CD14-positive monocyte (primary cell): ENCODE data around the gene UACA. TPM values are rescaled to one million over a fixed set of nuclear protein-coding genes. Genes with fewer than 3 reads are reported as not detected.
"Not testable (repeated sequence)": the region's sequence is repeated elsewhere in the genome, so short reads cannot be mapped to it uniquely, and the experiment has no call there.

ENCODE experiments used
- DNase-seq, 3 donors: peaks; one replicate each; pipeline ENCODE4 v3.0.0-alpha.2; 2011 to 2022
- H2AFZ ChIP-seq: 2 replicates; pipeline ENCODE4 v1.6.0; 2012; ENCODE audit warnings: mild to moderate bottlenecking, low read depth, low read length, inconsistent platforms; ENCODE audit not compliant: insufficient read depth, poor library complexity, severe bottlenecking
- H3K27ac ChIP-seq, 2 donors: 1 replicate in 1 of 2; 2 replicates in 1 of 2; pipeline ENCODE4 v1.5.1; 2012 to 2013; ENCODE audit warnings: low read length in 2 of 2, control low read depth in 1 of 2, inconsistent platforms in 1 of 2, low read depth in 1 of 2, mild to moderate bottlenecking in 1 of 2
- H3K27me3 ChIP-seq, 2 donors: one replicate each; pipeline versions ENCODE4 v1.6.0 to v1.6.1; 2011 to 2013; ENCODE audit warnings: low read length in 2 of 2; ENCODE audit not compliant: control insufficient read depth in 2 of 2, insufficient read depth in 2 of 2
- H3K36me3 ChIP-seq, 2 donors: replicated peaks in 1 of 2; 1 replicate in 1 of 2; 2 replicates in 1 of 2; pipeline versions ENCODE4 v1.5.1 to v1.6.1; 2012 to 2013; ENCODE audit warnings: low read length in 2 of 2, control low read depth in 1 of 2, inconsistent platforms in 1 of 2, mild to moderate bottlenecking in 1 of 2; ENCODE audit not compliant: insufficient read depth in 2 of 2, control insufficient read depth in 1 of 2
- H3K4me1 ChIP-seq, 2 donors: 1 replicate in 1 of 2; 2 replicates in 1 of 2; pipeline versions ENCODE4 v1.5.1 to v1.6.1; 2012 to 2013; ENCODE audit warnings: low read length in 2 of 2, control low read depth in 1 of 2, inconsistent platforms in 1 of 2, mild to moderate bottlenecking in 1 of 2, moderate library complexity in 1 of 2; ENCODE audit not compliant: insufficient read depth in 2 of 2, control insufficient read depth in 1 of 2
- H3K4me2 ChIP-seq: replicated peaks from 2 replicates; pipeline ENCODE3; 2012; ENCODE audit warnings: low read length, moderate library complexity, mild to moderate bottlenecking; ENCODE audit not compliant: poor library complexity, severe bottlenecking; ENCODE audit errors: extremely low read depth
- H3K4me3 ChIP-seq, 3 experiments: fragments of 200-600 bp in 1 of 3; sonication (generic) in 1 of 3; replicated peaks in 1 of 3; 1 replicate in 2 of 3; 2 replicates in 1 of 3; pipeline ENCODE4 v1.5.1; 2011 to 2013; ENCODE audit warnings: low read length in 3 of 3, mild to moderate bottlenecking in 3 of 3, control low read depth in 2 of 3, low read depth in 2 of 3, inconsistent platforms in 1 of 3, moderate library complexity in 1 of 3
- H3K79me2 ChIP-seq: 2 replicates; pipeline ENCODE4 v1.6.0; 2012; ENCODE audit warnings: mild to moderate bottlenecking, control low read depth, inconsistent platforms, low read length, moderate library complexity; ENCODE audit not compliant: insufficient read depth
- H3K9ac ChIP-seq: 2 replicates; pipeline ENCODE4 v1.6.0; 2017; ENCODE audit warnings: low read length, mild to moderate bottlenecking; ENCODE audit not compliant: insufficient read depth, poor library complexity, severe bottlenecking
- H3K9me3 ChIP-seq, 2 donors: replicated peaks in 1 of 2; 1 replicate in 1 of 2; 2 replicates in 1 of 2; pipeline versions ENCODE4 v1.5.1 to v1.6.1; 2012 to 2013; ENCODE audit warnings: low read length in 2 of 2, control low read depth in 1 of 2; ENCODE audit not compliant: control insufficient read depth in 1 of 2, insufficient read depth in 1 of 2
- H4K20me1 ChIP-seq: 2 replicates; pipeline ENCODE4 v1.6.0; 2012; ENCODE audit warnings: mild to moderate bottlenecking, low read length, control low read depth, moderate library complexity; ENCODE audit not compliant: insufficient read depth
- H3K27ac Mint-ChIP-seq, 7 donors: one replicate each; pipeline ENCODE4 v1.8.0; 2020; ENCODE audit warnings: mild to moderate bottlenecking in 7 of 7, mixed read lengths in 7 of 7, moderate library complexity in 6 of 7, inconsistent platforms in 2 of 7
- H3K27me3 Mint-ChIP-seq, 3 donors: one replicate each; pipeline ENCODE4 v1.8.0; 2021 to 2022; ENCODE audit warnings: low read depth in 3 of 3, mild to moderate bottlenecking in 3 of 3, mixed read lengths in 3 of 3, moderate library complexity in 3 of 3, inconsistent platforms in 1 of 3
- H3K36me3 Mint-ChIP-seq, 2 donors: one replicate each; pipeline ENCODE4 v1.8.0; 2020; ENCODE audit warnings: mixed read lengths in 2 of 2, inconsistent platforms in 1 of 2, mild to moderate bottlenecking in 1 of 2
- H3K4me1 Mint-ChIP-seq: one replicate; pipeline ENCODE4 v1.8.0; 2020; ENCODE audit warnings: mild to moderate bottlenecking, mixed read lengths
- H3K4me3 Mint-ChIP-seq, 2 donors: one replicate each; pipeline ENCODE4 v1.8.0; 2020; ENCODE audit warnings: mild to moderate bottlenecking in 2 of 2, mixed read lengths in 2 of 2, moderate library complexity in 1 of 2
- H3K9me3 Mint-ChIP-seq, 7 donors: one replicate each; pipeline ENCODE4 v1.8.0; 2020 to 2022; ENCODE audit warnings: mixed read lengths in 7 of 7, mild to moderate bottlenecking in 6 of 7, moderate library complexity in 6 of 7, inconsistent platforms in 2 of 7
- WGBS: methylation state at CpG from one replicate; pipeline ENCODE4 v1.1.5; 2013; ENCODE audit warnings: missing lambda C conversion rate; ENCODE audit not compliant: insufficient coverage; 5-methylcytosine and 5-hydroxymethylcytosine counted together
- intact Hi-C, 2 donors: fragments of 100-400 bp; cut with micrococcal nuclease; formaldehyde crosslinking; loops; one replicate each; pipeline versions ENCODE4 v1.15.0 to v1.15.1; 2023
- polyA plus RNA-seq, 3 donors: library from polyadenylated mRNA; depleted of rRNA in 1 of 3; unstranded in 2 of 3; stranded (reverse) in 1 of 3; fragments of 300-500 nt in 2 of 3; fragments of >200 nt in 1 of 3; fragmentation: Illumina TruSeq in 2 of 3; gene quantifications; 1 replicate in 2 of 3; 2 replicates in 1 of 3; pipeline ENCODE4 v1.2.3, GENCODE V29; 2012 to 2021
- TF ChIP-seq, protein P1 (sequence below): fragments of 200-600 bp; IDR thresholded peaks from one replicate; pipeline ENCODE4 v1.8.0; 2022; ENCODE audit warnings: antibody characterized with exemption, mild to moderate bottlenecking

UACA gene
- polyA plus RNA-seq, 3 donors = 1.7 to 3.1 (median 2.4) TPM

GRCh38 chr15:70665599-70665998 lies 97.8 kb downstream of the UACA start:
- Mint-ChIP-seq H3K27ac (no peak overlapping the region), H3K36me3 (no peaks in the 10 kb centered on the region), H3K9me3 (no peaks in the 10 kb centered on the region), H3K4me3 (no peak overlapping the region), H3K4me1 (no peaks in the 10 kb centered on the region), H3K27me3 (peaks cover 0 to 3% (median 0%) of the 10 kb centered on the region in 3 donors)
- no peak for DNase-seq
- H3K4me3 ChIP-seq = no peak overlapping the region
- H3K9me3 ChIP-seq = no peaks in the 10 kb centered on the region
- TF ChIP-seq, protein P1, sequence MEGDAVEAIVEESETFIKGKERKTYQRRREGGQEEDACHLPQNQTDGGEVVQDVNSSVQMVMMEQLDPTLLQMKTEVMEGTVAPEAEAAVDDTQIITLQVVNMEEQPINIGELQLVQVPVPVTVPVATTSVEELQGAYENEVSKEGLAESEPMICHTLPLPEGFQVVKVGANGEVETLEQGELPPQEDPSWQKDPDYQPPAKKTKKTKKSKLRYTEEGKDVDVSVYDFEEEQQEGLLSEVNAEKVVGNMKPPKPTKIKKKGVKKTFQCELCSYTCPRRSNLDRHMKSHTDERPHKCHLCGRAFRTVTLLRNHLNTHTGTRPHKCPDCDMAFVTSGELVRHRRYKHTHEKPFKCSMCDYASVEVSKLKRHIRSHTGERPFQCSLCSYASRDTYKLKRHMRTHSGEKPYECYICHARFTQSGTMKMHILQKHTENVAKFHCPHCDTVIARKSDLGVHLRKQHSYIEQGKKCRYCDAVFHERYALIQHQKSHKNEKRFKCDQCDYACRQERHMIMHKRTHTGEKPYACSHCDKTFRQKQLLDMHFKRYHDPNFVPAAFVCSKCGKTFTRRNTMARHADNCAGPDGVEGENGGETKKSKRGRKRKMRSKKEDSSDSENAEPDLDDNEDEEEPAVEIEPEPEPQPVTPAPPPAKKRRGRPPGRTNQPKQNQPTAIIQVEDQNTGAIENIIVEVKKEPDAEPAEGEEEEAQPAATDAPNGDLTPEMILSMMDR = no peak
- H3K27me3 ChIP-seq = no peaks in the 10 kb centered on the region
- WGBS = no CpG with 5 or more reads among the region's 1 CpG
- H3K79me2 ChIP-seq = no peaks in the 10 kb centered on the region
- intact Hi-C loops = no loop called here
- H3K36me3 ChIP-seq = peaks cover 0 to 9% of the 10 kb centered on the region in 2 donors
- no peak overlapping the region for H3K27ac ChIP-seq
- peaks cover 4 to 10% of the 10 kb centered on the region in 2 donors for H3K4me1 ChIP-seq
- no peak overlapping the region for H3K4me2 ChIP-seq
- H3K9ac ChIP-seq = no peak overlapping the region
- no peaks in the 10 kb centered on the region for H4K20me1 ChIP-seq
- no peak overlapping the region for H2AFZ ChIP-seq

DNA sequence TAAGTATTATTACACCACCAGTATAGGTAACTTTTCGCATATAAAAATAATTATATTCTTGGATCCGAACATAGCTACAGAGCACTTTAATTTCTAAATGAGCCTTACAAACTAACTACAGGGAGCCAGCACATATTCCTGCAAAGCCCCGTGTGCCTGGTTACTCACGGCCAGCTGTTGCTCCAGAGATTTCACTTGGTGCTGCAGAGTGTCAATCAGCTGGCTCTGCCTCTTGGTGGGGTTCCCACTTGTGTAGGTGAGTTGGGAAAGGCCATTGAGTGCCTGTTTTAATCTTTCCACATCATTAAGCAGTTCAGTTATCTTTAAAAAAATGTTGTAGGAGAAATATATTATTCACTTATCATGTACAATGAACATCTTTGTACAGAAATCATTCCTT lies 98.9 kb downstream of the UACA start:
- Mint-ChIP-seq H3K9me3 (no peaks in the 10 kb centered on the region), H3K4me3 (no peak overlapping the region), H3K27me3 (no peaks in the 10 kb centered on the region), H3K4me1 (peaks cover 2% of the 10 kb centered on the region), H3K27ac (no peak overlapping the region), H3K36me3 (no peaks in the 10 kb centered on the region)
- Histone ChIP-seq H3K9ac (no peak overlapping the region), H3K4me2 (no peak overlapping the region), H3K4me1 (peaks cover 4 to 10% of the 10 kb centered on the region in 2 donors), H3K4me3 (no peak overlapping the region), H3K9me3 (no peaks in the 10 kb centered on the region), H3K36me3 (peaks cover 0 to 9% of the 10 kb centered on the region in 2 donors), H2AFZ (no peak overlapping the region), H3K27ac (no peak overlapping the region), H3K27me3 (no peaks in the 10 kb centered on the region), H3K79me2 (no peaks in the 10 kb centered on the region), H4K20me1 (no peaks in the 10 kb centered on the region)
- intact Hi-C loops = no loop called here
- TF ChIP-seq, protein P1 = no peak
- WGBS = no CpG with 5 or more reads among the region's 4 CpGs
- no peak for DNase-seq

DNA sequence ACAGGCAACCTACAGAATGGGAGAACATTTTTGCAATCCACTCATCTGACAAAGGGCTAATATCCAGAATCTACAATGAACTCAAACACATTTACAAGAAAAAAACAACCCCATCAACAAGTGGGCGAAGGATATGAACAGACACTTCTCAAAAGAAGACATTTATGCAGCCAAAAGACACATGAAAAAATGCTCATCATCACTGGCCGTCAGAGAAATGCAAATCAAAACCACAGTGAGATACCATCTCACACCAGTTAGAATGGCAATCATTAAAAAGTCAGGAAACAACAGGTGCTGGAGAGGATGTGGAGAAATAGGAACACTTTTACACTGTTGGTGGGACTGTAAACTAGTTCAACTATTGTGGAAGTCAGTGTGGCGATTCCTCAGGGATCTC lies 100.3 kb downstream of the UACA start:
- H3K9ac ChIP-seq, intact Hi-C loops, H3K4me3 Mint-ChIP-seq, H3K4me1 ChIP-seq, H3K4me3 ChIP-seq, H3K9me3 ChIP-seq, H3K27me3 Mint-ChIP-seq, H3K27me3 ChIP-seq, H3K4me2 ChIP-seq, H3K36me3 ChIP-seq, H3K27ac ChIP-seq, H3K79me2 ChIP-seq, H3K4me1 Mint-ChIP-seq, H3K36me3 Mint-ChIP-seq, DNase-seq, H4K20me1 ChIP-seq, H2AFZ ChIP-seq, H3K27ac Mint-ChIP-seq, H3K9me3 Mint-ChIP-seq: not testable (repeated sequence)
- WGBS = no CpG with 5 or more reads among the region's 3 CpGs
